Breast epithelium (tissue), 3 donors: ENCODE data around the gene ZNF408.

Experiments used
- POLR2AphosphoS5 ChIP-seq, 3 donors: sonication (generic); formaldehyde crosslinking; IDR thresholded peaks; one replicate each; pipeline ENCODE4 v1.6.1; 2017; ENCODE audit warnings: antibody characterized with exemption in 3 of 3
- TF ChIP-seq, protein P1 (sequence below), 3 donors: fragments of 450-650 bp; IDR thresholded peaks; one replicate each; pipeline ENCODE4 v1.5.1; 2016 to 2017; ENCODE audit warnings: antibody characterized with exemption in 3 of 3, mild to moderate bottlenecking in 3 of 3, moderate library complexity in 3 of 3

DNA sequence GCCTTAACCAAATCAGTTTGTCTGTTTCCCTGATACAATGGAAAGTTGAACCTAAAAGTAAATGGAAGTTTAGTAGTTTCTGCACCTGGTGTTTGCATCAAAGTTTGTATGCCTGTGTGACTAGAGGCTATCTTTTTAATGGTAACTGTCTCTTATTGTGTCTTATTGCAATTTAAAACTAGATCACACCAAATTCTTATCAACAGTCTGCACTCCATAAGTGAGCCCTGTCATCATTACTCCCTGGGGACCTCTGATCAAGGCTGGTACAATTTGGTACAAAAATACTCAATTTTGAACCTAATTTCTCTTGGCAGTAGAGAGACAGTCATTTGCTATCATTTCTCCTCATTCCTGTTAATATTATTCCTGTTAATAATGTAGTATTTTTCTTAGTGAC lies 38.5 kb upstream of the ZNF408 start:
- TF ChIP-seq POLR2AphosphoS5 (IDR thresholded peaks at IDR 0.05), result no peak
- TF ChIP-seq, protein P1, sequence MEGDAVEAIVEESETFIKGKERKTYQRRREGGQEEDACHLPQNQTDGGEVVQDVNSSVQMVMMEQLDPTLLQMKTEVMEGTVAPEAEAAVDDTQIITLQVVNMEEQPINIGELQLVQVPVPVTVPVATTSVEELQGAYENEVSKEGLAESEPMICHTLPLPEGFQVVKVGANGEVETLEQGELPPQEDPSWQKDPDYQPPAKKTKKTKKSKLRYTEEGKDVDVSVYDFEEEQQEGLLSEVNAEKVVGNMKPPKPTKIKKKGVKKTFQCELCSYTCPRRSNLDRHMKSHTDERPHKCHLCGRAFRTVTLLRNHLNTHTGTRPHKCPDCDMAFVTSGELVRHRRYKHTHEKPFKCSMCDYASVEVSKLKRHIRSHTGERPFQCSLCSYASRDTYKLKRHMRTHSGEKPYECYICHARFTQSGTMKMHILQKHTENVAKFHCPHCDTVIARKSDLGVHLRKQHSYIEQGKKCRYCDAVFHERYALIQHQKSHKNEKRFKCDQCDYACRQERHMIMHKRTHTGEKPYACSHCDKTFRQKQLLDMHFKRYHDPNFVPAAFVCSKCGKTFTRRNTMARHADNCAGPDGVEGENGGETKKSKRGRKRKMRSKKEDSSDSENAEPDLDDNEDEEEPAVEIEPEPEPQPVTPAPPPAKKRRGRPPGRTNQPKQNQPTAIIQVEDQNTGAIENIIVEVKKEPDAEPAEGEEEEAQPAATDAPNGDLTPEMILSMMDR (IDR thresholded peaks at IDR 0.05), result no peak
